MM.1S (cell line): Measurements from ENCODE around the gene JPT2.
"Not testable (repeated sequence)": the region's sequence is repeated elsewhere in the genome, so short reads cannot be mapped to it uniquely, and the experiment has no call there.

Experiments used
- DNase-seq: peaks from one replicate; pipeline ENCODE4 v3.0.0-alpha.2; 2015
- H2AFZ ChIP-seq: fragments of 300-600 bp; sonication (generic); 2 replicates; pipeline ENCODE4 v1.6.0; 2016; ENCODE audit warnings: antibody characterized with exemption, low read length
- H3F3A ChIP-seq: fragments of 300-600 bp; sonication (generic); 2 replicates; pipeline ENCODE4 v1.6.1; 2016; ENCODE audit warnings: mild to moderate bottlenecking, antibody characterized with exemption, low read length, moderate library complexity, mixed read lengths; ENCODE audit not compliant: insufficient read depth
- H3K27ac ChIP-seq: fragments of 300-600 bp; sonication (generic); 2 replicates; pipeline ENCODE4 v1.5.1; 2016; ENCODE audit warnings: mild to moderate bottlenecking, low read length
- H3K27me3 ChIP-seq: fragments of 300-600 bp; sonication (generic); replicated peaks from 2 replicates; pipeline ENCODE4 v1.6.0; 2016; ENCODE audit warnings: low read length; ENCODE audit not compliant: insufficient read depth
- H3K36me3 ChIP-seq: fragments of 300-600 bp; sonication (generic); replicated peaks from 2 replicates; pipeline ENCODE4 v1.6.1; 2016; ENCODE audit warnings: mild to moderate bottlenecking, low read length, mixed read lengths; ENCODE audit not compliant: insufficient read depth
- H3K4me1 ChIP-seq: fragments of 300-600 bp; sonication (generic); 2 replicates; pipeline ENCODE4 v1.6.1; 2016; ENCODE audit warnings: low read length, mixed read lengths
- H3K4me2 ChIP-seq: fragments of 300-600 bp; sonication (generic); 2 replicates; pipeline ENCODE4 v1.6.0; 2016; ENCODE audit warnings: low read depth, low read length
- H3K4me3 ChIP-seq: fragments of 300-600 bp; sonication (generic); 2 replicates; pipeline ENCODE4 v1.5.1; 2016; ENCODE audit warnings: low read length, mixed read lengths
- H3K79me2 ChIP-seq: fragments of 300-600 bp; sonication (generic); 2 replicates; pipeline ENCODE4 v1.6.1; 2016; ENCODE audit warnings: mixed run types, low read length, mixed read lengths
- H3K9ac ChIP-seq: fragments of 300-600 bp; sonication (generic); 2 replicates; pipeline ENCODE4 v1.6.1; 2016; ENCODE audit warnings: low read length, mixed read lengths
- H3K9me2 ChIP-seq: fragments of 300-600 bp; sonication (generic); replicated peaks from 2 replicates; pipeline ENCODE4 v1.6.1; 2016; ENCODE audit warnings: mild to moderate bottlenecking, low read length, mixed read lengths; ENCODE audit not compliant: insufficient read depth
- H3K9me3 ChIP-seq: fragments of 300-600 bp; sonication (generic); replicated peaks from 2 replicates; pipeline ENCODE4 v1.6.1; 2016; ENCODE audit warnings: mild to moderate bottlenecking, low read length, mixed read lengths; ENCODE audit not compliant: insufficient read depth
- H4K20me1 ChIP-seq: fragments of 300-600 bp; sonication (generic); 2 replicates; pipeline ENCODE4 v1.6.1; 2016; ENCODE audit warnings: mild to moderate bottlenecking, low read length, moderate library complexity, mixed read lengths; ENCODE audit not compliant: insufficient read depth
- CTCF ChIP-seq: fragments of 300-600 bp; sonication (generic); IDR thresholded peaks from 2 replicates; pipeline ENCODE4 v1.5.1; 2016; ENCODE audit warnings: antibody characterized with exemption, low read length, mixed read lengths
- EZH2 ChIP-seq: fragments of 300-600 bp; sonication (generic); optimal IDR thresholded peaks from 2 replicates; pipeline ENCODE3; 2017; ENCODE audit warnings: low read depth, mild to moderate bottlenecking, antibody characterized with exemption, low read length, mixed read lengths
- EZH2phosphoT487 ChIP-seq: fragments of 300-600 bp; sonication (generic); IDR thresholded peaks from 2 replicates; pipeline ENCODE4 v1.6.1; 2018; ENCODE audit warnings: antibody characterized with exemption, low read length

JPT2 gene

DNA sequence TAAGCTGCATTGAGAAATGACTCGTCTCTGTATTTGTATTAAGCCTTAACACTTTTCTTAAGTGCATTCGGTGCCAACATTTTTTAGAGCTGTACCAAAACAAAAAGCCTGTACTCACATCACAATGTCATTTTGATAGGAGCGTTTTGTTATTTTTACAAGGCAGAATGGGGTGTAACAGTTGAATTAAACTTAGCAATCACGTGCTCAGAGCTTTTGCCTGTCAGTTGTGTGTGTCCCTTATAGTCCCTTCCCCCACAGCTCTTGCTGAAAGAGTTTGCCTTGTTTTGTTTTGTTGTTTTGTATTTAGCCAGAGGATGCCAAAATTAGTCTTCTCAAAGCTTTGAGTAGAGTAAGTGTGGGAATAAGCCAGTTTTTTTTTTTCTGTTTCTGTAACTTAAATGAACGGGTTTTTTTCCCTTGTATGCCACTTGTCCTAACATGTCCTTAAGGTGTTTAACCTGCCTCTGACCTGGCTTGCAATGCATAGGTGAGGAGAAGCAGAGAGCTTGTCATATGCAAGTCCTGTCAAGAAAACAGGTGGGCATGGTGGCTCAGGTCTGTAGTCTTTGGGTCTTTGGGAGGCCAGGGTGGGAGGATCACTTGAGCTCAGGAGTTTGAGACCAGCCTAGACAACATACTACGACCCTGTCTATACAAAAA lies 23.3 kb downstream of the JPT2 start:
- H3K4me3 ChIP-seq, result no peak overlapping the region
- H3K9ac ChIP-seq, result no peak overlapping the region
- no peaks in the 10 kb centered on the region for H4K20me1 ChIP-seq
- no peak for DNase-seq
- H3K9me3 ChIP-seq, result no peaks in the 10 kb centered on the region
- H3K4me1 ChIP-seq, result no peaks in the 10 kb centered on the region
- peaks cover 3% of the 10 kb centered on the region for H3K79me2 ChIP-seq
- no peak overlapping the region for H3K27ac ChIP-seq
- H3K4me2 ChIP-seq, result no peak overlapping the region
- no peaks in the 10 kb centered on the region for H3K27me3 ChIP-seq
- H3K36me3 ChIP-seq, result peaks cover 7% of the 10 kb centered on the region
- TF ChIP-seq EZH2phosphoT487, result no peak
- TF ChIP-seq CTCF, result no peak
- no peak for TF ChIP-seq EZH2
- peaks cover 9% of the 10 kb centered on the region for H3F3A ChIP-seq
- H2AFZ ChIP-seq, result no peak overlapping the region
- H3K9me2 ChIP-seq, result no peaks in the 10 kb centered on the region

DNA sequence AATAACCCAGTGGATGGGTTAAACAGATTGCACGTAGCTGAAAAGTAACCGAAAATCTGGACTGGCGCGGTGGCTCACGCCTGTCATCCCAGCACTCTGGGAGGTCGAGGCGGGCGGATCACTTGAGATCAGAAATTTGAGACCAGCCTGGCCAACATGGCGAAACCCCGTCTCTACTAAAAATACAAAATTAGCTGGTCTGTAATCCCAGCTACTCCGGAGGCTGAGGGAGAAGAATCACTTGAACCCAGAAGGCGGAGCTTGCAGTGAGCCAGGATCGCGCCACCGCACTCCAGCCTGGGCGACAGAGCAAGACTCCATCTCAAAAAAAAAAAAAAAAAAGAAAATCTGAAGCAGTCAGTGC lies 27.2 kb downstream of the JPT2 start:
- H2AFZ ChIP-seq, result peak overlapping the region; percentile 42

GRCh38 chr16:1705688-1706385 lies 27.8 kb downstream of the JPT2 start, which contains the start of gene MAPK8IP3:
TSS of gene MAPK8IP3 (plus strand) at chr16:1706195. CDS start at chr16:1706340, 145 bp downstream.
- H3K36me3 ChIP-seq, result no peaks in the 10 kb centered on the region; the same call in 1 of the 2 replicates
- H3F3A ChIP-seq, result peaks cover 9% of the 10 kb centered on the region
- no peak for TF ChIP-seq EZH2phosphoT487
- peak; percentile 77 for TF ChIP-seq CTCF
- H3K27ac ChIP-seq, result peak within 1 kb of the TSS; percentile 64
- H3K4me3 ChIP-seq, result peak within 1 kb of the TSS; percentile 97
- H4K20me1 ChIP-seq, result no peaks in the 10 kb centered on the region
- H3K9me2 ChIP-seq, result no peaks in the 10 kb centered on the region
- H3K79me2 ChIP-seq, result peaks cover 46% of the 10 kb centered on the region
- H3K4me1 ChIP-seq, result peaks cover 7% of the 10 kb centered on the region; the same call in 1 of the 2 replicates
- H3K4me2 ChIP-seq, result peak within 1 kb of the TSS; percentile 91
- no peaks in the 10 kb centered on the region for H3K27me3 ChIP-seq
- H3K9ac ChIP-seq, result peak within 1 kb of the TSS; percentile 81
- H3K9me3 ChIP-seq, result no peaks in the 10 kb centered on the region
- peak within 1 kb of the TSS; percentile 95 for H2AFZ ChIP-seq
- peak; percentile 90 for DNase-seq

More for the DNA sequence above, 27.2 kb downstream of the JPT2 start:
- not testable (repeated sequence) for H3K9me2 ChIP-seq, H3F3A ChIP-seq, H3K9me3 ChIP-seq, H3K27me3 ChIP-seq, H3K36me3 ChIP-seq, H3K4me1 ChIP-seq, H4K20me1 ChIP-seq
- peak overlapping the region; percentile 64; the same call in 1 of the 2 replicates for H3K27ac ChIP-seq
- H3K4me3 ChIP-seq, result peak overlapping the region; percentile 66
- H3K4me2 ChIP-seq, result peak overlapping the region; percentile 72; the same call in 1 of the 2 replicates
- H3K9ac ChIP-seq, result peak overlapping the region; percentile 65
- DNase-seq, result peak; percentile 14
- H3K79me2 ChIP-seq, result peaks cover 41% of the 10 kb centered on the region
